HepG2 (cell line): Measurements from ENCODE around the gene PLEKHA6. TPM values are rescaled to one million over a fixed set of nuclear protein-coding genes. Genes with fewer than 3 reads are reported as not detected.

ENCODE experiments used
- ATAC-seq: fragments of 200-7000 bp; cut with Tn5 transposase; 3 replicates; pipeline ENCODE4 v1.9.1; 2020; ENCODE audit warnings: mild to moderate bottlenecking, moderate library complexity
- BruUV-seq: library from RNA; stranded (reverse); fragments of 400-500 nt; replicated peaks from 2 replicates; lab custom pipeline; 2021; lab: Mats Ljungman, UMichigan
- CTCF ChIA-PET: fragments of 300-600 bp; formaldehyde crosslinking; extraction: SDS; loops from one replicate; lab custom pipeline; 2021; ENCODE audit warnings: low total read pairs, inconsistent platforms, low intra/inter-chr PET ratio; lab: Yijun Ruan, JAX
- POLR2A ChIA-PET: fragments of 350-600 bp; sonication (Branson Sonifier 250); formaldehyde crosslinking; loops from one replicate; lab custom pipeline; 2020; ENCODE audit warnings: antibody characterized with exemption, inconsistent platforms; lab: Yijun Ruan, JAX
- DNase-seq: peaks from one replicate; pipeline ENCODE4 v3.0.0-alpha.2; 2015; ENCODE audit warnings: low spot score
- FAIRE-seq: peaks from 3 replicates; lab custom pipeline; 2011; peaks lifted over from hg19 to GRCh38; lab: Jason Lieb, UNC
- H2AFZ ChIP-seq: one replicate; pipeline ENCODE4 v1.6.1; 2011; ENCODE audit warnings: low read length, inconsistent platforms
- H3K27ac ChIP-seq: fragments of 300-600 bp; 3 replicates; pipeline ENCODE4 v1.8.0; 2011; ENCODE audit warnings: mixed run types, mild to moderate bottlenecking, mixed read lengths, low read length, inconsistent platforms; ENCODE audit not compliant: insufficient read depth; ENCODE audit errors: extremely low read length
- H3K27me3 ChIP-seq, 2 experiments: fragments of 200-600 bp in 1 of 2; 2 replicates in 1 of 2; 3 replicates in 1 of 2; pipeline versions ENCODE4 v1.6.0 to v1.8.0; 2011; ENCODE audit warnings: low read length in 2 of 2, mild to moderate bottlenecking in 2 of 2, moderate library complexity in 2 of 2, inconsistent platforms in 1 of 2; ENCODE audit not compliant: insufficient read depth in 2 of 2, control insufficient read depth in 1 of 2
- H3K36me3 ChIP-seq, 2 experiments: fragments of 200-600 bp in 1 of 2; replicated peaks in 1 of 2; 2 replicates in 1 of 2; 3 replicates in 1 of 2; pipeline versions ENCODE4 v1.5.1 to v1.8.0; 2011; ENCODE audit warnings: low read length in 2 of 2, inconsistent platforms in 1 of 2; ENCODE audit not compliant: insufficient read depth in 2 of 2, control insufficient read depth in 1 of 2
- H3K4me1 ChIP-seq: 2 replicates; pipeline ENCODE4 v1.5.1; 2012; ENCODE audit warnings: low read length, inconsistent platforms; ENCODE audit not compliant: insufficient read depth
- H3K4me2 ChIP-seq: 2 replicates; pipeline ENCODE4 v1.6.0; 2011; ENCODE audit warnings: low read depth, low read length, inconsistent platforms
- H3K4me3 ChIP-seq, 3 experiments: fragments of 200-600 bp in 1 of 3; sonication (generic), shearing (Covaris generic) in 1 of 3; replicated peaks in 1 of 3; 2 replicates each; pipeline ENCODE4 v1.5.1; 2011 to 2016; ENCODE audit warnings: low read length in 3 of 3, inconsistent platforms in 2 of 3, low read depth in 2 of 3, mild to moderate bottlenecking in 2 of 3, control low read depth in 1 of 3, mixed read lengths in 1 of 3; ENCODE audit not compliant: insufficient read depth in 1 of 3
- H3K79me2 ChIP-seq: one replicate; pipeline ENCODE4 v1.6.1; 2011; ENCODE audit warnings: low read length, inconsistent platforms; ENCODE audit not compliant: insufficient read depth
- H3K9ac ChIP-seq: 2 replicates; pipeline ENCODE4 v1.6.0; 2011; ENCODE audit warnings: mild to moderate bottlenecking, low read depth, low read length, inconsistent platforms; ENCODE audit not compliant: insufficient read depth
- H3K9me3 ChIP-seq: 2 replicates; pipeline ENCODE4 v1.5.1; 2012; ENCODE audit warnings: mild to moderate bottlenecking, low read length
- H4K20me1 ChIP-seq: 2 replicates; pipeline ENCODE4 v1.6.0; 2011; ENCODE audit warnings: inconsistent platforms, mild to moderate bottlenecking, low read length, moderate library complexity; ENCODE audit not compliant: insufficient read depth
- BCL3 ChIP-seq: sonication (generic); formaldehyde crosslinking; IDR thresholded peaks from 2 replicates; pipeline ENCODE4 v1.5.1; 2020; ENCODE audit warnings: mild to moderate bottlenecking, missing genetic modification reagents, moderate library complexity
- BRCA1 ChIP-seq: sonication (generic); formaldehyde crosslinking; IDR thresholded peaks from 2 replicates; pipeline ENCODE4 v1.4.0; 2020; ENCODE audit warnings: missing genetic modification reagents
- POLR2A ChIP-seq, 2 experiments: IDR thresholded peaks; 2 replicates each; pipeline ENCODE4 v1.6.1; 2011; ENCODE audit warnings: low read depth in 2 of 2, low read length in 2 of 2, mild to moderate bottlenecking in 1 of 2, moderate library complexity in 1 of 2; ENCODE audit not compliant: insufficient read depth in 1 of 2
- SETDB1 ChIP-seq: sonication (generic); formaldehyde crosslinking; IDR thresholded peaks from 2 replicates; pipeline ENCODE4 v1.5.1; 2020; ENCODE audit warnings: missing genetic modification reagents, mild to moderate bottlenecking, borderline replicate concordance
- ZNF577 ChIP-seq: sonication (generic); formaldehyde crosslinking; IDR thresholded peaks from 2 replicates; pipeline ENCODE4 v1.4.0; 2020; ENCODE audit warnings: mild to moderate bottlenecking, low read depth, missing genetic modification reagents, borderline replicate concordance
- WGBS: methylation state at CpG from one replicate; pipeline ENCODE4 v1.1.6; 2017; ENCODE audit warnings: low lambda C conversion rate; 5-methylcytosine and 5-hydroxymethylcytosine counted together
- in situ Hi-C: cut with HindIII; loops from 2 replicates; pipeline ENCODE4 v1.10.0; 2017; ENCODE audit warnings: low pct_unique_long_range_greater_than_20kb; ENCODE audit not compliant: extremely low pct_ligation_motif_present
- intact Hi-C: fragments of 100-400 bp; cut with micrococcal nuclease; formaldehyde crosslinking; loops from one replicate; pipeline ENCODE4 v1.10.0; 2022; ENCODE audit not compliant: unreplicated experiment
- polyA plus RNA-seq, 8 experiments: library from polyadenylated mRNA; depleted of rRNA in 3 of 8; stranded (reverse) in 7 of 8; unstranded in 1 of 8; fragments of >200 nt; fragmentation: Illumina TruSeq in 4 of 8; extraction: Trizol in 4 of 8; gene quantifications; 2 replicates each; pipeline versions ENCODE4 v1.2.1 to v1.2.3, GENCODE V29; 2011 to 2016; ENCODE audit warnings: low read depth in 4 of 8, missing spikeins in 1 of 8, mixed read lengths in 1 of 8; ENCODE audit not compliant: insufficient read depth in 1 of 8
- total RNA-seq, 5 experiments: library from RNA; depleted of rRNA; stranded (reverse); fragments of >200 nt; fragmentation: Illumina TruSeq; extraction: Trizol; gene quantifications; 2 replicates each; pipeline ENCODE4 v1.2.3, GENCODE V29; 2016; ENCODE audit warnings: low read depth in 1 of 5
- TF ChIP-seq, protein P1 (sequence below): sonication (generic); formaldehyde crosslinking; IDR thresholded peaks from 2 replicates; pipeline ENCODE4 v1.4.0; 2020; ENCODE audit warnings: missing genetic modification reagents, borderline replicate concordance
- TF ChIP-seq, protein P2 (sequence below): IDR thresholded peaks from 2 replicates; pipeline ENCODE4 v1.6.1; 2016; ENCODE audit warnings: missing compliant biosample characterization, missing genetic modification reagents, borderline replicate concordance

PLEKHA6 gene
- total and polyA plus RNA-seq, 2 of the 13 experiments (the other 11 are each of a cell fraction or from before 2014, with no cell fraction given), result 5.3 to 11.4 TPM

- peaks cover 0 to 2% of the 10 kb centered on the region in 2 experiments; a peak in 2 of 5 replicates for H3K36me3 ChIP-seq
- TF ChIP-seq BRCA1 (CRISPR knock-in tag) (no peak), POLR2A (IDR thresholded peaks at IDR 0.05; ENCODE audit: insufficient read depth in 1 of 2, low read depth in 2 of 2, low read length in 2 of 2) (no peak), BCL3 (CRISPR knock-in tag) (no peak), ZNF577 (CRISPR knock-in tag) (no peak), SETDB1 (CRISPR knock-in tag) (no peak)
- TF ChIP-seq, protein P1, sequence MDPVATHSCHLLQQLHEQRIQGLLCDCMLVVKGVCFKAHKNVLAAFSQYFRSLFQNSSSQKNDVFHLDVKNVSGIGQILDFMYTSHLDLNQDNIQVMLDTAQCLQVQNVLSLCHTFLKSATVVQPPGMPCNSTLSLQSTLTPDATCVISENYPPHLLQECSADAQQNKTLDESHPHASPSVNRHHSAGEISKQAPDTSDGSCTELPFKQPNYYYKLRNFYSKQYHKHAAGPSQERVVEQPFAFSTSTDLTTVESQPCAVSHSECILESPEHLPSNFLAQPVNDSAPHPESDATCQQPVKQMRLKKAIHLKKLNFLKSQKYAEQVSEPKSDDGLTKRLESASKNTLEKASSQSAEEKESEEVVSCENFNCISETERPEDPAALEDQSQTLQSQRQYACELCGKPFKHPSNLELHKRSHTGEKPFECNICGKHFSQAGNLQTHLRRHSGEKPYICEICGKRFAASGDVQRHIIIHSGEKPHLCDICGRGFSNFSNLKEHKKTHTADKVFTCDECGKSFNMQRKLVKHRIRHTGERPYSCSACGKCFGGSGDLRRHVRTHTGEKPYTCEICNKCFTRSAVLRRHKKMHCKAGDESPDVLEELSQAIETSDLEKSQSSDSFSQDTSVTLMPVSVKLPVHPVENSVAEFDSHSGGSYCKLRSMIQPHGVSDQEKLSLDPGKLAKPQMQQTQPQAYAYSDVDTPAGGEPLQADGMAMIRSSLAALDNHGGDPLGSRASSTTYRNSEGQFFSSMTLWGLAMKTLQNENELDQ (CRISPR knock-in tag), result no peak
- TF ChIP-seq, protein P2, sequence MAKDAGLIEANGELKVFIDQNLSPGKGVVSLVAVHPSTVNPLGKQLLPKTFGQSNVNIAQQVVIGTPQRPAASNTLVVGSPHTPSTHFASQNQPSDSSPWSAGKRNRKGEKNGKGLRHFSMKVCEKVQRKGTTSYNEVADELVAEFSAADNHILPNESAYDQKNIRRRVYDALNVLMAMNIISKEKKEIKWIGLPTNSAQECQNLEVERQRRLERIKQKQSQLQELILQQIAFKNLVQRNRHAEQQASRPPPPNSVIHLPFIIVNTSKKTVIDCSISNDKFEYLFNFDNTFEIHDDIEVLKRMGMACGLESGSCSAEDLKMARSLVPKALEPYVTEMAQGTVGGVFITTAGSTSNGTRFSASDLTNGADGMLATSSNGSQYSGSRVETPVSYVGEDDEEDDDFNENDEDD (CRISPR knock-in tag), result no peak
- CTCF ChIA-PET, result no interaction called here
- H3K27ac ChIP-seq, result no peak overlapping the region
- in situ Hi-C loops (no loop called here), intact Hi-C loops (no loop called here)
- ATAC-seq (no peak), FAIRE-seq (no peak), DNase-seq (no peak)
- H3K4me1 ChIP-seq, result no peaks in the 10 kb centered on the region
- WGBS, result 98% methylated on average over 9 of the region's 13 CpGs
- H3K4me3 ChIP-seq, result no peak overlapping the region
- no peak overlapping the region for H2AFZ ChIP-seq
- BruUV-seq, result no TSS peak
- H3K79me2 ChIP-seq, result peaks cover 5% of the 10 kb centered on the region
- H3K27me3 ChIP-seq, result no peaks in the 10 kb centered on the region
- H3K4me2 ChIP-seq, result no peak overlapping the region
- H3K9ac ChIP-seq, result no peak overlapping the region
- POLR2A ChIA-PET, result no interaction called here
- no peaks in the 10 kb centered on the region for H4K20me1 ChIP-seq
- no peaks in the 10 kb centered on the region for H3K9me3 ChIP-seq
Measured at GRCh38 chr1:204331847-204332487, 27.8 kb downstream of the PLEKHA6 start.
